C1 segment of cervical spinal cord (tissue), 14 donors: ENCODE measurements around the gene ABCA2.
A peak's percentile ranks its signal among the peaks of the same experiment; 100 is the strongest.

ENCODE experiments used
- DNase-seq, 14 donors: peaks; one replicate each; lab custom pipeline; 2025; lab: John Stamatoyannopoulos, UW

Gene ABCA2

DNA sequence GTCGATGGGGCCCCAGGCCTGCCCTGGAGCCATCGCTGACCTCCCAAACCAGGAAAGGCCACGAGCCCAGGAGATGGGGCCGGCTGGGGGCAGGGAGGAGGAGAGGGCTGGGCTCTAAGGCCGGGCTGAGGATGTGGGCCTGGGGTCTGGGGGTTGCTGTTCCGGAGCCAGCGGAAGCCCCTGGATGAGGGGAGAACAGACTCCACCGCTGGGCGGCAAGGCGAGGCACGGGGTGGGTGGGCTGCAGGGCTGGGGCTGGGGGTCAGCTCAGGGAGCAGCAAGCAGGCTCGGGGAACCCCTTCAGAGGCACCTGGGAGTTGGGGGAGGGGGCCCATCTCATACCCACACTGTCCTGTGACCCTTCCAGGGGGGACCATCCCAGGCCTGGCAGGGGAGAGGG is 64.3 kb downstream of the ABCA2 start:
- no peak for DNase-seq

DNA sequence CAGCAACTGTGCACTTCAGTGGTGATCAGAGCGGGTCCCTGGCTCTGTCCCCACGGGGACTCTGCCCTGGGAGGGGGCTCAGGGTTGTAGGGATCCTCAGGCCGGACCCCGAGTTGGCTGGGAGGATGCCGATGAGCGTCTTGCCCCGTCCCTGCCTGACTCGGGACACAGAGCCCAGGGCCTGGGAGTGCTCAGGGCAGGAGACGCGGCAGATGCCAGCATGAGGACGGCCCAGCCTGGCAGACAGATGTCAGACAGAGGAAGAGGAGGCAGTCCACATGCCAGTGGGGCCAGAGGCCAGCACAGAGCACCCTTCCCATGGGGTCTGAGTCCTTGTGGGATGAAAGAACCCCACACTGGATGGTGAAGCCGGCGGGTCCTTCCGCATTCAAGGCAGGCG is 64.7 kb downstream of the ABCA2 start:
- DNase-seq, result peak in 1 of 14 donors; percentile 11

- DNase-seq, result no peak
These were observed 65.3 kb downstream of the ABCA2 start for GRCh38 chr9:136962701-136963248.

DNA sequence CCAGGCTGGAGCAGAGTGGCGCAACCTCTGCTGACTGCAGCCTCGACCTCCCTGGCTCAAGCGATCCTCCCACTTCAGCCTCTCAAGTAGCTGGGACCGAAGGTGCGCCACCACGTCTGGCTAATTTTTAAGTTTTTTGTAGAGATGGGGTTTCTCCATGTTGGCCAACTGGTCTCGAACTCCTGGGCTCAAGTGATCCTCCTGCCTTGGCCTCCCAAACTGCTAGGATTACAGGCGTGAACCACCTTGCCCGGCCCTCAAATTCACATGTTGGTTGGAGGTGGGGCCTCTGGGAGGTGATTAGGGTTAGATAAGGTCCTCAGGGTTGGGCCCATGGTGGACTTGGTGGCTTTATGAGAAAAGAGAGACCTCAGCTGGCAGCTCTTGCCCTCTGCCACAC is 65.9 kb downstream of the ABCA2 start:
- no peak for DNase-seq

GRCh38 chr9:136961279-136962065 is 66.6 kb downstream of the ABCA2 start:
- peak in 7 of 14 donors; percentile 19 to 89 (median 42) for DNase-seq

- DNase-seq, result no peak
These were observed 67.1 kb downstream of the ABCA2 start for GRCh38 chr9:136960938-136961275.

DNA sequence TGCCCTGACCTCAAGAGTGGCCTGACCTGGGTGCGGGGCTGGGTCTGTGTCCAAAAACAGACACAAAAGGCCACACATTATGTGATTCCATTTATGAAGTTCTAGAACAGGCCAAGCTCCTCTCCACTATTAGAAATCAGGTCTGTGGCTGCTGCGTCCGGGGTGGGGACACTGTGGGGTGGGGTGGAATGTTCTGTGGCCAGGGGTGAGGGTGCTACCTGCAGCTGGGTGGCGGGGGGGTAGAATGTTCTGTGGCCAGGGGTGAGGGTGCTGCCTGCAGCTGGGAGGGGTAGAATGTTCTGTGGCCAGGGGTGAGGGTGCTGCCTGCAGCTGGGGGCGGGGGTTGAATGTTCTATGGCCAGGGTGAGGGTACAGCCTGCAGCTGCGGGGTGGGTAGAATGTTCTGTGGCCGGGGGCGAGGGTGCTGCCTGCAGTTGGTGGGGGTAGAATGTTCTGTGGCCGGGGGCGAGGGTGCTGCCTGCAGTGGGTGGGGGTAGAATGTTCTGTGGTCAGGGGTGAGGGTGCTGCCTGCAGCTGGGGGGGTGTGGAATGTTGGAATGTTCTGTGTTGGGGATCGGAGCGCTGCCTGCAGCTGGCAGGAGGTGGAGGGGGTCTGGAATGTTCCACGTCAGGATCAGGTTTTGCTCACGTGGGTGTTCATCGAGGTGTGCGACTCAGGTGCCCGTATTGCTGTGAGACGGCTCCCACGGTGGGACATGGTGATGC is 67.7 kb downstream of the ABCA2 start:
- no peak for DNase-seq

- no peak for DNase-seq
These were observed 68.9 kb downstream of the ABCA2 start for GRCh38 chr9:136958898-136959850.

GRCh38 chr9:136958473-136958872 is 69.6 kb downstream of the ABCA2 start:
- no peak for DNase-seq

- DNase-seq, result no peak
These were observed 70.1 kb downstream of the ABCA2 start for GRCh38 chr9:136957901-136958300.

DNA sequence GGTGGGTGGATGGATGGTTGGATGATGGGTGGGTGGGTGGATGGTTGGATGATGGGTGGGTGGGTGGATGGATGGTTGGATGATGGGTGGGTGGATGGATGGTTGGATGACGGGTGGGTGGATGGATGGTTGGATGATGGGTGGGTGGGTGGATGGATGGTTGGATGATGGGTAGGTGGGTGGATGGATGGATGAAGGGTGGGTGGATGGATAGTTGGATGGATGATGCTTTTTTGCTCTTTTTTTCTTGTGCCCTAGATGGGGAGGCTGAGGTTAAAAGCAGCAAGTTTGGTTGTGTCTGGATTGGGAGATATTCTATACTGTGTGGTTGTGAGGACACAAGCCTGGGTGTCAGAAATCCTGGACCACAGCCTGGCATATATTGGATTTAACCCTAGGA is 70.6 kb downstream of the ABCA2 start:
- DNase-seq, result no peak
